ENCODE results near the gene AKAP1. TPM values are rescaled to one million over a fixed set of nuclear protein-coding genes. Genes with fewer than 3 reads are reported as not detected.

The AKAP1 gene
- total and polyA plus RNA-seq, 2 donors (not counting 1 experiment from before 2014, with no cell fraction given): 20.1 to 26.6 TPM

DNA sequence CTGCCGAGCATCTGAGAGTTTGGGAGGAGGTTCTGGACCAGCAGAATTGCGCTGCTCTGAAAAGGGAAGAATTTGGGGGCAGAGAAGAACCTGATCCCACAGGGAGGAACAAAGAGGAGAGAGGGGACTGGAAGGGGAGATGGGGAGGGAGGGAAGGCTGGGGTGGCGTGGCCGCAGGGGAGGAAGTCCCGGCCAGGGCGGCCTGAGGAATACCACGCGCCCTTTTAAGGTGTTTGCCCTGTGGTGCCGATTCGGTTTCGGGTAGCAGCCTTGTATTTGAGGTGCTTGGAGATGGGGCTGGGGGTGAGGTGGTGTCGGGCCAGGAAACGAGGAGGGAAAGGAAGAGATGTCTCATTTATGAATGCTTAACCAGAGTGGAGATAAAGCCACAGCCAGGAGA lies 51.3 kb downstream of the AKAP1 start:
- Histone ChIP-seq H4K20me1 (ENCODE audit: control insufficient read depth, insufficient read depth, low read length, poor library complexity, severe bottlenecking) (no peaks in the 10 kb centered on the region), H3K4me2 (replicated peaks; ENCODE audit: low read depth, low read length, poor library complexity, severe bottlenecking) (peak overlapping the region; percentile 28), H3K9me3 (ENCODE audit: control extremely low read depth in 1 of 3, control insufficient read depth in 2 of 3, insufficient read depth in 1 of 3, low read length in 2 of 3) (no peaks in the 10 kb centered on the region), H3K9ac (ENCODE audit: low read length) (no peak overlapping the region), H2AFZ (ENCODE audit: insufficient read depth, low read depth, low read length, poor library complexity, severe bottlenecking) (peak overlapping the region; percentile 40), H3K4me1 (ENCODE audit: control insufficient read depth in 2 of 2, insufficient read depth in 2 of 2, low read length in 2 of 2) (peaks cover 13 to 21% of the 10 kb centered on the region in 2 donors), H3K4me3 (ENCODE audit: control extremely low read depth in 1 of 5, extremely low read depth in 1 of 5, insufficient read depth in 1 of 5, low read depth in 2 of 5, low read length in 4 of 5) (no peak overlapping the region), H3K79me2 (ENCODE audit: control insufficient read depth, insufficient read depth, low read length) (no peaks in the 10 kb centered on the region), H3K27ac (ENCODE audit: low read length in 2 of 2) (no peak overlapping the region), H3K36me3 (replicated peaks in 1 of 2; ENCODE audit: control extremely low read depth in 1 of 2, control insufficient read depth in 1 of 2, extremely low read depth in 1 of 2, insufficient read depth in 2 of 2, low read length in 1 of 2) (no peaks in the 10 kb centered on the region), H3K27me3 (replicated peaks in 1 of 4; ENCODE audit: control extremely low read depth in 1 of 4, control insufficient read depth in 3 of 4, insufficient read depth in 4 of 4, low read length in 3 of 4) (peaks cover 0 to 3% (median 0%) of the 10 kb centered on the region in 4 experiments)
- peaks cover 21% of the 10 kb centered on the region for H3K27me3 Mint-ChIP-seq
- peaks cover 12% of the 10 kb centered on the region for H3K4me1 Mint-ChIP-seq
- no peak overlapping the region for H3K27ac Mint-ChIP-seq
- 68% methylated on average over 13 of the region's 13 CpGs for WGBS (ENCODE audit: insufficient coverage)
- ChIA-PET POLR2A (no interaction called here), CTCF (no interaction called here)
- H3K4me3 Mint-ChIP-seq: no peak overlapping the region
- H3K9me3 Mint-ChIP-seq (ENCODE audit: insufficient read depth): no peaks in the 10 kb centered on the region
- intact Hi-C loops (cut with micrococcal nuclease): no loop called here
- no peak for TF ChIP-seq EZH2 (IDR thresholded peaks at IDR 0.05; ENCODE audit: borderline replicate concordance, insufficient read depth, low read depth, low read length, poor library complexity, severe bottlenecking)
- TF ChIP-seq CTCF (IDR thresholded peaks at IDR 0.05): no peak
- ATAC-seq (ENCODE audit: low read depth) (no peak), DNase-seq (no peak)

DNA sequence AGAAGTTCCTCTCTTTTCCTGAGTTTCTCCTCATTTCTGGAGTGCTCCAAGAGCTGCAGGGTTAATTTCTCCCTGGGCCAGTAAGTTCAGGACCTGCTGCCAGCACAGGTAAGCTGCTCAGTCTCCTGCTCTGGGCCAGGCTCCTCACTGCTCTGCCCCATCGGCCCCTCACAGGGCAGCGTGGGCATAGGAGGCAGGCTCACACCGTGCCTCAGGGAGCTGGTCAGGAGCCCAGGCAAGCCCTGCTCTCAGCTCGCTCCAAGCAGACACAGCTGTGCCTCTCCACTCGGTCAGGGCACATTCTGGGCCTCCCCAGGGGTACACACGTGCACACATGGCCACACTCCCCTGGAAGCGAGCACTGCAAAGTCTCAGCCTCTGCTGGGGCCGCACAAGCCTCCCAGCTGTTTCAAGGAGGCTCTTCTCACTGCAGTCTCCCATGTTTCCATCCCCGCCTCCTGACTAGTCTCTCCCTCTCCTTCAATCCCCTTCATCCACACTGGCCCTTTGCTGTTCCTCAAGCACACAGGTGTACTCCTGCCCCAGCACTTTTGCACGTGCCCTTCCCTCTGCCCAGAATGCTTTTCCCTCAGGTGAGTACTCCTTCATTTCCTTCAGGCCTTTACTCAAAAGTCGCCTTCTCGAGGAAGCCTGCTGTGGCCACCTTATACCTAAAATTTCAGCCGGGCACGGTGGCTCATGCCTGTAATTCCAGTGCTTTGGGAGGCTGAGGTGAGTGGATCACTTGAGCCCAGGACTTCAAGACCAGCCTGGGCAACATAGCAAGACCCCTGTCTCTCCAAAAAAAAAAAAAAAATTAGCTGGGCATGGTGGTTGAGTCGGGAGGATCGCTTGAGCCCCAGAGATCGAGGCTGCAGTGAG lies 53.2 kb downstream of the AKAP1 start:
- peaks cover 10 to 14% of the 10 kb centered on the region in 2 donors for H3K4me1 ChIP-seq (ENCODE audit: control insufficient read depth in 2 of 2, insufficient read depth in 2 of 2, low read length in 2 of 2)
- intact Hi-C loops (cut with micrococcal nuclease): no loop called here
- Mint-ChIP-seq H3K4me3 (no peak overlapping the region), H3K4me1 (peaks cover 5% of the 10 kb centered on the region), H3K9me3 (ENCODE audit: insufficient read depth) (no peaks in the 10 kb centered on the region), H3K27ac (no peak overlapping the region), H3K27me3 (peaks cover 18% of the 10 kb centered on the region)
- no peak overlapping the region for H2AFZ ChIP-seq (ENCODE audit: insufficient read depth, low read depth, low read length, poor library complexity, severe bottlenecking)
- H3K79me2 ChIP-seq (ENCODE audit: control insufficient read depth, insufficient read depth, low read length): no peaks in the 10 kb centered on the region
- no peak overlapping the region for H3K4me3 ChIP-seq (ENCODE audit: control extremely low read depth in 1 of 5, extremely low read depth in 1 of 5, insufficient read depth in 1 of 5, low read depth in 2 of 5, low read length in 4 of 5)
- no peak overlapping the region for H3K27ac ChIP-seq (ENCODE audit: low read length in 2 of 2)
- H3K27me3 ChIP-seq (replicated peaks in 1 of 4; ENCODE audit: control extremely low read depth in 1 of 4, control insufficient read depth in 3 of 4, insufficient read depth in 4 of 4, low read length in 3 of 4): peaks cover 0 to 3% (median 0%) of the 10 kb centered on the region in 4 experiments
- no peaks in the 10 kb centered on the region for H3K9me3 ChIP-seq (ENCODE audit: control extremely low read depth in 1 of 3, control insufficient read depth in 2 of 3, insufficient read depth in 1 of 3, low read length in 2 of 3)
- no peak overlapping the region for H3K4me2 ChIP-seq (replicated peaks; ENCODE audit: low read depth, low read length, poor library complexity, severe bottlenecking)
- POLR2A ChIA-PET: no interaction called here
- ATAC-seq (ENCODE audit: low read depth): no peak
- DNase-seq: no peak
- no peaks in the 10 kb centered on the region for H3K36me3 ChIP-seq (replicated peaks in 1 of 2; ENCODE audit: control extremely low read depth in 1 of 2, control insufficient read depth in 1 of 2, extremely low read depth in 1 of 2, insufficient read depth in 2 of 2, low read length in 1 of 2)
- no peak for TF ChIP-seq CTCF (IDR thresholded peaks at IDR 0.05)
- TF ChIP-seq EZH2 (IDR thresholded peaks at IDR 0.05; ENCODE audit: borderline replicate concordance, insufficient read depth, low read depth, low read length, poor library complexity, severe bottlenecking): no peak
- H4K20me1 ChIP-seq (ENCODE audit: control insufficient read depth, insufficient read depth, low read length, poor library complexity, severe bottlenecking): no peaks in the 10 kb centered on the region
- CTCF ChIA-PET: no interaction called here
- H3K9ac ChIP-seq (ENCODE audit: low read length): no peak overlapping the region
- 77% methylated on average over 10 of the region's 17 CpGs for WGBS (ENCODE audit: insufficient coverage)

All from B cell (primary cell).